ENCODE results near the gene CHERP. TPM values are rescaled to one million over a fixed set of nuclear protein-coding genes. Genes with fewer than 3 reads are reported as not detected.
A peak's percentile ranks its signal among the peaks of the same experiment; 100 is the strongest.

Gene CHERP, protein sequence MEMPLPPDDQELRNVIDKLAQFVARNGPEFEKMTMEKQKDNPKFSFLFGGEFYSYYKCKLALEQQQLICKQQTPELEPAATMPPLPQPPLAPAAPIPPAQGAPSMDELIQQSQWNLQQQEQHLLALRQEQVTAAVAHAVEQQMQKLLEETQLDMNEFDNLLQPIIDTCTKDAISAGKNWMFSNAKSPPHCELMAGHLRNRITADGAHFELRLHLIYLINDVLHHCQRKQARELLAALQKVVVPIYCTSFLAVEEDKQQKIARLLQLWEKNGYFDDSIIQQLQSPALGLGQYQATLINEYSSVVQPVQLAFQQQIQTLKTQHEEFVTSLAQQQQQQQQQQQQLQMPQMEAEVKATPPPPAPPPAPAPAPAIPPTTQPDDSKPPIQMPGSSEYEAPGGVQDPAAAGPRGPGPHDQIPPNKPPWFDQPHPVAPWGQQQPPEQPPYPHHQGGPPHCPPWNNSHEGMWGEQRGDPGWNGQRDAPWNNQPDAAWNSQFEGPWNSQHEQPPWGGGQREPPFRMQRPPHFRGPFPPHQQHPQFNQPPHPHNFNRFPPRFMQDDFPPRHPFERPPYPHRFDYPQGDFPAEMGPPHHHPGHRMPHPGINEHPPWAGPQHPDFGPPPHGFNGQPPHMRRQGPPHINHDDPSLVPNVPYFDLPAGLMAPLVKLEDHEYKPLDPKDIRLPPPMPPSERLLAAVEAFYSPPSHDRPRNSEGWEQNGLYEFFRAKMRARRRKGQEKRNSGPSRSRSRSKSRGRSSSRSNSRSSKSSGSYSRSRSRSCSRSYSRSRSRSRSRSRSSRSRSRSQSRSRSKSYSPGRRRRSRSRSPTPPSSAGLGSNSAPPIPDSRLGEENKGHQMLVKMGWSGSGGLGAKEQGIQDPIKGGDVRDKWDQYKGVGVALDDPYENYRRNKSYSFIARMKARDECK
- polyA plus RNA-seq (2013), result 19.2 TPM

DNA sequence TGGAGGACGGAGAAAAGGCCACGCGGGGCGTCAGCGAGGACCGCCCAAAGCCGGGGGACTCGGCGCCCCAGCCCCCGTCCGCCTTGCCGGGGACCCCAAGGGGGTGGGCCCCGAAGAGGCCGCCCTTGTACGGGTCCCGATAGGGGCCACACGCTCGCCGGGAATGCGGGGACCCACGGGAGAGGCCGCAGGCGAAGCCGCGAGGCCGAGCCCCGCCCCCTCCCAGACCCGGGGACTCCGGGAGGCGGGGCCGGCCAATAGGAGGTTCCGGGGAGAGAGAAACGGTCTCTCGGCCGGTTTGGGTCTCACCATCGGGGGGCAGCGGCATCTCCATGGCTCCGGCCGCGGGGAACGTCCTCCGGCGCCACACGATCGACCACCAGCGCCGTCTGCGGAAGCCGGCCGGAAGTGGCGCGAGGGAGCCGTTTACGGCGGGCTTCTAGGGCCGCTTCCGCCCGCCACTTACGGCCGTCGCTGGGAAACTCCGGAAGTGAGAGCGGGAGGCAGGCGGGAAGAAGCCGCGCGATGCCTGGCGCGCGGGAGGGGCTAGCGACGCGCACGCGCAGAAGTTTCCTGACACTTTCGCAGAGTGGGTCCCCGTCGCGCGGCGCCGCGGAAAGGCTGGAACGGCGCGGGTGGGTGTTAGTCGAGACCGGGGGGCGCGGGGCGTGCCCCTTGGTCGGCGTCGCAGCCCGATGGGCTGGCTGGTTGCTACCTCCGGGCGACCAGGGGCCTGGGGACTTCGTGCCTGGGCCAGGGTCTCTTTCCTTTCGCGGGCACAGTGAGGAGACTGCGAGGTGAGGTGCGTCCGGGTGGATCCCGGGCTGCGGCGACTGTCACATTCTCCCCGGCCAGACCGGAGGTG is at the start of gene CHERP:
CHERP (minus strand) TSS at position 393 of the 865 bp plus-strand sequence; CDS start at position 334, 59 bp downstream.
- H3K4me3 ChIP-seq (ENCODE audit: control insufficient read depth in 1 of 7, extremely low read depth in 1 of 7, insufficient read depth in 4 of 7, low read depth in 2 of 7, low read length in 6 of 7), result peak within 1 kb of the TSS; percentile 76 to 97 (median 92)
- under 1% methylated on average over 89 of the region's 108 CpGs for WGBS (ENCODE audit: insufficient coverage)
- H3K27ac ChIP-seq (ENCODE audit: insufficient read depth in 1 of 2, low read depth in 1 of 2, low read length in 2 of 2, poor library complexity in 1 of 2, severe bottlenecking in 2 of 2), result peak within 1 kb of the TSS; percentile 72 to 86
- peaks cover 2 to 28% (median 14%) of the 10 kb centered on the region in 4 experiments for H3K36me3 ChIP-seq (ENCODE audit: control insufficient read depth in 4 of 4, insufficient read depth in 4 of 4, low read length in 3 of 4)
- H3K4me1 ChIP-seq (ENCODE audit: control extremely low read depth in 1 of 4, control insufficient read depth in 4 of 4, insufficient read depth in 4 of 4, low read length in 3 of 4), result peaks cover 9 to 32% (median 23%) of the 10 kb centered on the region in 4 experiments
- CTCF ChIA-PET, result interaction anchor here (0.6 to 1.9 kb wide), 5 partner anchors 8 to 151 kb away, joined by 3 to 5 read pairs (median 4); no protein-coding TSS in a partner anchor
- no peaks in the 10 kb centered on the region for H3K9me3 ChIP-seq (ENCODE audit: control extremely low read depth in 1 of 5, control insufficient read depth in 4 of 5, insufficient read depth in 2 of 5, low read depth in 1 of 5, low read length in 4 of 5)
- H3K27me3 ChIP-seq (replicated peaks in 2 of 5; ENCODE audit: control insufficient read depth in 4 of 5, insufficient read depth in 5 of 5, low read length in 4 of 5), result no peaks in the 10 kb centered on the region
- peak; percentile 94 to 97 (median 97) for DNase-seq
- POLR2A ChIA-PET, result interaction anchor here (0.7 to 1.9 kb wide), 3 partner anchors 24 to 87 kb away, joined by 4 to 7 read pairs (median 5); no protein-coding TSS in a partner anchor

DNA sequence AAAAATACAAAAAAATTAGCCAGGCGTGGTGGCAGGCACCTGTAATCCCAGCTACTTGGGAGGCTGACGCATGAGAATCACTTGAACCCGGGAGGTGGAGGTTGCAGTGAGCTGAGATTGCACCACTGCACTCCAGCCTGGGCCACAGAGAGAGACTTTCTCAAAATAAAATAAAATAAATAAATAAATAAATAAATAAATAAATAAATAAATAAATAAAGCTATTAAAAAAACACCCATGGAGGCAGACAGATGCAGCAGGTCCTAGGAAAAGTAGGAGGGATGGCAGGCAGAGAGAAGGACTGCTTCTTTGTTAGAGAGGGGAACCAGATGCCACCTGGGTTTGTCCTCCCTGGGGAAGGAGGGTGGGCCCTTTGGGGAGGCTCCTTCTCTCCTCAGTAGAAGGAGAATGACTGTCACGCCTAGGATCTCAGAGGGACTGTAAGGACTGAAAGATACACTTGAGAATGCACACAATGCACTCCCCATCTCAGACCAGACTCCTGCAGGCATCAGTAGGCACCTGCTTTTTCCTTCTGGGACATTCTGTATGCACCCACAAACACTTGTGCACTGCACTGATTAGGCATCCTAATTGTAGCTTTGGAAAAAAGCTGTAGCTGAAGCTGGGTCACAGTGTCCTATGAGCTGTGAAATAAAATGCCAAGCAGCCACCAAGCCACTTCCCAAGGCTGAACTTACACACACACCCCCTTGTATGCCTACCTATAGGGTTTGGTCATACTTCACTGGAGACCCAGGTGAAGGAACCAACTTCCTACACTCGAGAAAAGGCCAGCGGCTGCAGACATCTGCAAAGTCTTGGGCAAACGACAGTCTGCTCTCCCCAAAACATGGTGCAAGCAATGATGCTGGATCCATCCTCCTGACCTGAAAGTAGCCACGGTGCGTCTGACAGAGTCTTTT is 48.9 kb upstream of the CHERP start:
- no peaks in the 10 kb centered on the region for H3K9me3 ChIP-seq (ENCODE audit: control extremely low read depth in 1 of 5, control insufficient read depth in 4 of 5, insufficient read depth in 2 of 5, low read depth in 1 of 5, low read length in 4 of 5)
- WGBS (ENCODE audit: insufficient coverage), result 97% methylated on average over 7 of the region's 9 CpGs
- H3K4me3 ChIP-seq (ENCODE audit: control insufficient read depth in 1 of 7, extremely low read depth in 1 of 7, insufficient read depth in 4 of 7, low read depth in 2 of 7, low read length in 6 of 7), result no peak overlapping the region
- H3K36me3 ChIP-seq (ENCODE audit: control insufficient read depth in 4 of 4, insufficient read depth in 4 of 4, low read length in 3 of 4), result peaks cover 0 to 3% (median 0%) of the 10 kb centered on the region in 4 experiments
- DNase-seq, result no peak
- CTCF ChIA-PET, result interaction anchor here (0.7 to 1.7 kb wide), 4 partner anchors 11 to 50 kb away, joined by 3 to 5 read pairs (median 4); no protein-coding TSS in a partner anchor
- H3K27ac ChIP-seq (ENCODE audit: insufficient read depth in 1 of 2, low read depth in 1 of 2, low read length in 2 of 2, poor library complexity in 1 of 2, severe bottlenecking in 2 of 2), result no peak overlapping the region
- H3K4me1 ChIP-seq (ENCODE audit: control extremely low read depth in 1 of 4, control insufficient read depth in 4 of 4, insufficient read depth in 4 of 4, low read length in 3 of 4), result peaks cover 9 to 94% (median 67%) of the 10 kb centered on the region in 4 experiments
- POLR2A ChIA-PET, result no interaction called here
- no peaks in the 10 kb centered on the region for H3K27me3 ChIP-seq (replicated peaks in 2 of 5; ENCODE audit: control insufficient read depth in 4 of 5, insufficient read depth in 5 of 5, low read length in 4 of 5)

DNA sequence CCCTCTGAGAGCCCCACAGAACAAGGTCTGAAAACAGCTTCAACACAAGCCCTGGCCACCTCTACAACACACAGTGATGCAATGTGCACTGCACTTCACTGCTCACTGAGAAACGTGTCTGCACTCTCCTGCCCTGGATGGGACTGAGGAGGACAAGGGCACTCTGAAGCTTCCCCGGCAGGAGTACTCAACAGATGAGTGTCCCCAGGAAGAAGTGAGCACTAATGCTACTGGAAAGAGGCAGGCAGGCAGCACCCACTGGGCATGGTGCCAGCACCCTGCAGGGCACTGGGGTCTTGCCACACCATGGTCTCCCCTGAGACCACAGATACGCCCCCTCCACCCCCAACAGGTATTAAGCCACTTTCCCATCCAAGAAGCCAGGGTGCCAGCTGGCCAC is 47.7 kb upstream of the CHERP start:
- H3K4me1 ChIP-seq (ENCODE audit: control extremely low read depth in 1 of 4, control insufficient read depth in 4 of 4, insufficient read depth in 4 of 4, low read length in 3 of 4), result peaks cover 9 to 97% (median 74%) of the 10 kb centered on the region in 4 experiments
- WGBS (ENCODE audit: insufficient coverage), result 94% methylated on average over 3 of the region's 3 CpGs

DNA sequence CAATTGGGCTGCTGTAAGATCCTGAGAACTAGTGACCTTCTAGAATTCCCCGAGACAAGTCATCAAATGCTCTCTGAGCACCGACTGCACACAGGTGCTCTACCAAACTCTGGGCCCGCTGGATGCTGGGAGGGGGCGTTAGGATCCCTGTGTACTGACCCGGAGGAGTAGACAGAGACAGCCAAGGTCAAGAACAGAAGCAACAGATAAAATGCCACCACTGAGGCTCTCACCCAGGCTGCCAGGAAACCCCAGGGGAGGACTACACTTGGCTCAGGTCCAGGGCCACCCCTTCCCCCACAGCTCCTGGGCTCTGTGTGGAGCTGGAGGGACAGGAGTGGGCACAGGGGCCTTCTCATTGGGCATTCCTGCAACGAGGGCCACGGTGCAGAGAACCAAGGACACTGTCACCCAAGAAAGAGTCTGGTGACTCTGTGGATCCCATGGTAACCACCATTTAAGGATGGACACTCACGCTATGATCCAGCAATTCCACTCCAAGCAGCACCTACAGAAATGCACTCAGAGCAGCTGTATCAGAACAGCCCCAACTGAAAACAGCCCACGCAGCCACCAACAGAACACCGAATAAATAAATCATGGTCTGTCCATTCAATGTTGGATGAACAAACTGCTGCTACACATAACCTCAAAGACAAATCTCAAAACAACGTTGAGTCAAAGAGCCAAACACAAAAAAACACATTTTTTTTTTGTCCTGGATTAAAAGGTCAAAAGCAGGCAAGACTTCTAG is 46.8 kb upstream of the CHERP start:
- POLR2A ChIA-PET, result interaction anchor here (0.6 to 1.7 kb wide), 2 partner anchors 38 to 1812 kb away, joined by 3 to 9 read pairs; partner anchors contain the start of gene MED26
- CTCF ChIA-PET, result interaction anchor here (1.5 to 2.1 kb wide), 5 partner anchors 10 to 39 kb away, joined by 4 to 9 read pairs (median 6); partner anchors contain the start of gene MED26
- H3K4me1 ChIP-seq (ENCODE audit: control extremely low read depth in 1 of 4, control insufficient read depth in 4 of 4, insufficient read depth in 4 of 4, low read length in 3 of 4), result peaks cover 9 to 95% (median 73%) of the 10 kb centered on the region in 4 experiments
- no peaks in the 10 kb centered on the region for H3K9me3 ChIP-seq (ENCODE audit: control extremely low read depth in 1 of 5, control insufficient read depth in 4 of 5, insufficient read depth in 2 of 5, low read depth in 1 of 5, low read length in 4 of 5)
- peaks cover 0 to 9% (median 0%) of the 10 kb centered on the region in 4 experiments for H3K36me3 ChIP-seq (ENCODE audit: control insufficient read depth in 4 of 4, insufficient read depth in 4 of 4, low read length in 3 of 4)
- 84% methylated on average over 10 of the region's 11 CpGs for WGBS (ENCODE audit: insufficient coverage)
- H3K4me3 ChIP-seq (ENCODE audit: control insufficient read depth in 1 of 7, extremely low read depth in 1 of 7, insufficient read depth in 4 of 7, low read depth in 2 of 7, low read length in 6 of 7), result peak overlapping the region in 2 of 7 experiments; percentile 48 to 63
- H3K27me3 ChIP-seq (replicated peaks in 2 of 5; ENCODE audit: control insufficient read depth in 4 of 5, insufficient read depth in 5 of 5, low read length in 4 of 5), result no peaks in the 10 kb centered on the region
- H3K27ac ChIP-seq (ENCODE audit: insufficient read depth in 1 of 2, low read depth in 1 of 2, low read length in 2 of 2, poor library complexity in 1 of 2, severe bottlenecking in 2 of 2), result no peak overlapping the region
- no peak for DNase-seq

More for the DNA sequence above, 47.7 kb upstream of the CHERP start:
- H3K36me3 ChIP-seq (ENCODE audit: control insufficient read depth in 4 of 4, insufficient read depth in 4 of 4, low read length in 3 of 4), result peaks cover 0 to 9% (median 0%) of the 10 kb centered on the region in 4 experiments
- ChIA-PET POLR2A (no interaction called here), CTCF (interaction anchor here (1.6 kb wide), 2 partner anchors 10 to 25 kb away, joined by 3 to 4 read pairs; no protein-coding TSS in a partner anchor)
- DNase-seq, result no peak
- H3K27me3 ChIP-seq (replicated peaks in 2 of 5; ENCODE audit: control insufficient read depth in 4 of 5, insufficient read depth in 5 of 5, low read length in 4 of 5), result no peaks in the 10 kb centered on the region
- H3K27ac ChIP-seq (ENCODE audit: insufficient read depth in 1 of 2, low read depth in 1 of 2, low read length in 2 of 2, poor library complexity in 1 of 2, severe bottlenecking in 2 of 2), result no peak overlapping the region
- no peak overlapping the region for H3K4me3 ChIP-seq (ENCODE audit: control insufficient read depth in 1 of 7, extremely low read depth in 1 of 7, insufficient read depth in 4 of 7, low read depth in 2 of 7, low read length in 6 of 7)
- H3K9me3 ChIP-seq (ENCODE audit: control extremely low read depth in 1 of 5, control insufficient read depth in 4 of 5, insufficient read depth in 2 of 5, low read depth in 1 of 5, low read length in 4 of 5), result no peaks in the 10 kb centered on the region
